ENCODE results near the gene AHNAK2.

- TF ChIP-seq POLR2AphosphoS5 (IDR thresholded peaks at IDR 0.05; ENCODE audit: low read depth, low read length) = no peak
- TF ChIP-seq, protein P1, sequence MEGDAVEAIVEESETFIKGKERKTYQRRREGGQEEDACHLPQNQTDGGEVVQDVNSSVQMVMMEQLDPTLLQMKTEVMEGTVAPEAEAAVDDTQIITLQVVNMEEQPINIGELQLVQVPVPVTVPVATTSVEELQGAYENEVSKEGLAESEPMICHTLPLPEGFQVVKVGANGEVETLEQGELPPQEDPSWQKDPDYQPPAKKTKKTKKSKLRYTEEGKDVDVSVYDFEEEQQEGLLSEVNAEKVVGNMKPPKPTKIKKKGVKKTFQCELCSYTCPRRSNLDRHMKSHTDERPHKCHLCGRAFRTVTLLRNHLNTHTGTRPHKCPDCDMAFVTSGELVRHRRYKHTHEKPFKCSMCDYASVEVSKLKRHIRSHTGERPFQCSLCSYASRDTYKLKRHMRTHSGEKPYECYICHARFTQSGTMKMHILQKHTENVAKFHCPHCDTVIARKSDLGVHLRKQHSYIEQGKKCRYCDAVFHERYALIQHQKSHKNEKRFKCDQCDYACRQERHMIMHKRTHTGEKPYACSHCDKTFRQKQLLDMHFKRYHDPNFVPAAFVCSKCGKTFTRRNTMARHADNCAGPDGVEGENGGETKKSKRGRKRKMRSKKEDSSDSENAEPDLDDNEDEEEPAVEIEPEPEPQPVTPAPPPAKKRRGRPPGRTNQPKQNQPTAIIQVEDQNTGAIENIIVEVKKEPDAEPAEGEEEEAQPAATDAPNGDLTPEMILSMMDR (IDR thresholded peaks at IDR 0.05 in 2 of 3, conservative IDR thresholded peaks at IDR 0.05 in 1 of 3; ENCODE audit: borderline replicate concordance in 1 of 3, insufficient read depth in 1 of 3, low read depth in 2 of 3, low read length in 2 of 3) = no peak
- no peak for TF ChIP-seq POLR2A (IDR thresholded peaks at IDR 0.05; ENCODE audit: borderline replicate concordance, extremely low read depth, insufficient read depth, insufficient read length)
- no peak for TF ChIP-seq SIN3A (IDR thresholded peaks at IDR 0.05; ENCODE audit: low read depth)
- no peak for TF ChIP-seq REST (IDR thresholded peaks at IDR 0.05; ENCODE audit: low read depth)
- TF ChIP-seq CEBPB (IDR thresholded peaks at IDR 0.05; ENCODE audit: low read depth) = no peak
- TF ChIP-seq JUND (IDR thresholded peaks at IDR 0.05) = no peak
- no peak for TF ChIP-seq TCF7L2 (IDR thresholded peaks at IDR 0.05; ENCODE audit: borderline replicate concordance, extremely low read depth, insufficient read depth, insufficient read length)
- TF ChIP-seq RAD21 (IDR thresholded peaks at IDR 0.05; ENCODE audit: low read depth) = no peak
- TF ChIP-seq SRF (IDR thresholded peaks at IDR 0.05; ENCODE audit: low read depth) = no peak
- TF ChIP-seq YY1 (IDR thresholded peaks at IDR 0.05; ENCODE audit: extremely low read depth, insufficient replicate concordance, low read depth, low read length) = no peak
Measured at GRCh38 chr14:104996483-104996882, 18.3 kb upstream of the AHNAK2 start.

All from HCT116 (cell line).